ENCODE results near the gene MYH7.
"Not testable (repeated sequence)": the region's sequence is repeated elsewhere in the genome, so short reads cannot be mapped to it uniquely, and the experiment has no call there.

The MYH7 gene

GRCh38 chr14:23435543-23436326 is at the start of gene MYH7:
TSS of gene MYH7 (minus strand) at chr14:23435660. CDS start at chr14:23433732, 1,928 bp downstream.
- no peak for DNase-seq

GRCh38 chr14:23483236-23483854 is 47.9 kb upstream of the MYH7 start:
- DNase-seq: no peak

GRCh38 chr14:23482823-23483148 is 47.3 kb upstream of the MYH7 start:
- no peak for DNase-seq

GRCh38 chr14:23481979-23482822 is 46.7 kb upstream of the MYH7 start:
- DNase-seq: no peak

- no peak for DNase-seq
Observed at GRCh38 chr14:23481362-23481970, 46.0 kb upstream of the MYH7 start.

- DNase-seq: peak; percentile 2
Observed at GRCh38 chr14:23478109-23478759, 42.8 kb upstream of the MYH7 start.

- DNase-seq: no peak
Observed at GRCh38 chr14:23470947-23471346, 35.5 kb upstream of the MYH7 start.

- no peak for DNase-seq
Observed at GRCh38 chr14:23469906-23470403, 34.5 kb upstream of the MYH7 start.

GRCh38 chr14:23469127-23469905 is 33.9 kb upstream of the MYH7 start, which contains the start of gene NGDN:
TSS of gene NGDN (plus strand) at chr14:23469703. CDS start at chr14:23469716, 13 bp downstream.
- peak; percentile 98 for DNase-seq

GRCh38 chr14:23468704-23469126 is 33.3 kb upstream of the MYH7 start:
- DNase-seq: no peak

GRCh38 chr14:23465261-23465660 is 29.8 kb upstream of the MYH7 start:
- DNase-seq: no peak

- DNase-seq: no peak
Observed at GRCh38 chr14:23464700-23465099, 29.2 kb upstream of the MYH7 start.

GRCh38 chr14:23460960-23461359 is 25.5 kb upstream of the MYH7 start:
- no peak for DNase-seq

- no peak for DNase-seq
Observed at GRCh38 chr14:23457587-23458445, 22.4 kb upstream of the MYH7 start.

GRCh38 chr14:23456883-23457586 is 21.6 kb upstream of the MYH7 start:
- DNase-seq: not testable (repeated sequence)

- DNase-seq: no peak
Observed at GRCh38 chr14:23454445-23454856, 19.0 kb upstream of the MYH7 start.

GRCh38 chr14:23452237-23452636 is 16.8 kb upstream of the MYH7 start:
- no peak for DNase-seq

GRCh38 chr14:23450379-23450778 is 14.9 kb upstream of the MYH7 start:
- no peak for DNase-seq

- no peak for DNase-seq
Observed at GRCh38 chr14:23449314-23449713, 13.9 kb upstream of the MYH7 start.
